ENCODE data around the gene SLC6A6. TPM values are rescaled to one million over a fixed set of nuclear protein-coding genes. Genes with fewer than 3 reads are reported as not detected.

SLC6A6 gene
- total RNA-seq, 4 donors from 2014 or later: 4.4 to 10.5 (median 7.7) TPM

DNA sequence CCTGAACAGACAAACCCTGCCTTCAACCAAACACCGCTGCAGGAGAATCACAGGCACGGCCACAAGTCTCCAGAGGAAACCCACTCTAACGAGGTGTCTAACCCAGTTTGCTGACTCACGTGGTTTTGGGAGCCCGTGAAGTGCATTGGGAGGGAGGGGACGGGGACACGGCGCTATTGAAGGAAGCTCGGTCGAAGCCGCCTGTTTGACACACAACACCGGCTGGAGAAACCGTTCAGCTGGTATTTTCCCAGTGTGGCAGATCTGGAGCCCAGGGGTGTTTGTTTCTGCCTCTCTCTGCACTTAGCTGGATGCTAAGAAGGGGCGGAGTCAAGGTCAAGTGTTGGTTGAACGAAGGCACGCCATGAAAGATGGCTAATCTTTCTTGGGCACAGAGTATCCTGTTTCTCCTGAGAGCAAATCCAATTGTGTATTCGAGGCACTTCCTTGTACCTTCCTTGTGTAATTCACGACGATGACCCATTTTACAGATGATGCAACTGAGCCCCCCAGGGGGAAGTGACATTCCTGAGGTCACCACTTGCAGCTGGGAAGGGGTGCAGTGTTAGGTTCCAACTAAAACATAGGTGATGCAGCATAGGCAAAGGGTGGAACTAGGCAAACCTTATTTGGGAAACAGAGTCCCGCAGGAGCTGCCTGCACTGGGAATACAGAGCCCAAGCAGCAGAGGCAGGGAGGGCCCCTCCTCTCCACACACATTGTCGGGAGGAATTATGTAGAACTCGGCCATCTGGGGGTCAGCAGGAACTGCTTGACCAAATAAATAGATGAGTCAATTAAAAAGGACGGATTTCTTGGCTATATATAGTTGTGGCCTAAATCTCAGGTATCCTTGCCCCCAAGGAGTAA, 22.5 kb downstream of the SLC6A6 start:
- intact Hi-C loops (cut with DNase I; ENCODE audit: low total_unique reads): no loop called here
- Histone ChIP-seq H3K4me1 (peaks cover 0 to 34% (median 0%) of the 10 kb centered on the region in 4 donors), H3K9me3 (no peaks in the 10 kb centered on the region), H3K36me3 (no peaks in the 10 kb centered on the region), H3K27me3 (no peaks in the 10 kb centered on the region), H3K4me3 (no peak overlapping the region), H3K27ac (no peak overlapping the region)
- peak; percentile 45 for DNase-seq
- 84% methylated on average over 23 of the region's 23 CpGs; no CpG with 5 or more reads in 1 of the 2 donors for WGBS, 2 donors (ENCODE audit: low coverage in 1 of 2)
- in situ Hi-C loops (cut with MboI; ENCODE audit: low pct_ligation_motif_present in 1 of 4, low pct_unique_long_range_greater_than_20kb in 1 of 4, low sequenced_read_pairs in 3 of 4): no loop called here
- TF ChIP-seq POLR2A (IDR thresholded peaks at IDR 0.05): no peak
- no peak for TF ChIP-seq POLR2AphosphoS5 (IDR thresholded peaks at IDR 0.05)
- TF ChIP-seq EP300 (IDR thresholded peaks at IDR 0.05; ENCODE audit: low read depth): no peak
- TF ChIP-seq, protein P1, sequence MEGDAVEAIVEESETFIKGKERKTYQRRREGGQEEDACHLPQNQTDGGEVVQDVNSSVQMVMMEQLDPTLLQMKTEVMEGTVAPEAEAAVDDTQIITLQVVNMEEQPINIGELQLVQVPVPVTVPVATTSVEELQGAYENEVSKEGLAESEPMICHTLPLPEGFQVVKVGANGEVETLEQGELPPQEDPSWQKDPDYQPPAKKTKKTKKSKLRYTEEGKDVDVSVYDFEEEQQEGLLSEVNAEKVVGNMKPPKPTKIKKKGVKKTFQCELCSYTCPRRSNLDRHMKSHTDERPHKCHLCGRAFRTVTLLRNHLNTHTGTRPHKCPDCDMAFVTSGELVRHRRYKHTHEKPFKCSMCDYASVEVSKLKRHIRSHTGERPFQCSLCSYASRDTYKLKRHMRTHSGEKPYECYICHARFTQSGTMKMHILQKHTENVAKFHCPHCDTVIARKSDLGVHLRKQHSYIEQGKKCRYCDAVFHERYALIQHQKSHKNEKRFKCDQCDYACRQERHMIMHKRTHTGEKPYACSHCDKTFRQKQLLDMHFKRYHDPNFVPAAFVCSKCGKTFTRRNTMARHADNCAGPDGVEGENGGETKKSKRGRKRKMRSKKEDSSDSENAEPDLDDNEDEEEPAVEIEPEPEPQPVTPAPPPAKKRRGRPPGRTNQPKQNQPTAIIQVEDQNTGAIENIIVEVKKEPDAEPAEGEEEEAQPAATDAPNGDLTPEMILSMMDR (IDR thresholded peaks at IDR 0.05): no peak

DNA sequence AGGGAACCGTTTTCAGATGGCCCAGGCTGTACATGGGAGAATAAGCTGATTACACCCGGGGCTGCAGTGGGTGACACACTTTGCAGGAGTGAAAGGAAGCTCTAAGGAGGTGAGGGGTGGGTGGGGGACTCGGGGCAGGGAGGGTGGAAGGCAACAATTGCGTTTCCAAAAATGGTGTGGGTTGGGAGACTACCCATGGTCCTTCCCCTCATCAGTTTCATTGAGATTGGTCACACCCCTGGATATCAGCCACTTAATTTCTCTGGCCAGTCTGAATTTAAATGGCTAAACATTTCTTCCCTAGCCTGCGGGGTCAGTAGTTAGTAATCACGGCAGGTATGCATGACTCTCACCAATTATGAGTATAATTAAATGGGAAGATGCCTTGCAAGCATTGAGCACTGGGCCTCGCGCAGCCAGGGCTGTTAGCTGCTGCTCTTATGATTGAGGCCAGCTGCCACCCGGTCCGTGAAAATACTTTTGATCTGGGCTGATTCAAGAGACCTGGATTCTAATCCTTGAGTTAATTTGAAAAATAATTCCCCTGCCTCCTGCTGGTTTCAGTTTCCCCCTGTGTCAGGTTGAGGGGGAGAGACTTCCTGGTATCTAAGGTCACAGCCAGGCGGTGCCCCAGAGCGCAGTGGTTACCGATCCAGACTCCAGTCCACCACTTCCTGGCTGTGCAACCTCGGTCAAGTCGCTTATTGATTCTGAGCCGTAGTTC, 23.3 kb downstream of the SLC6A6 start:
- Histone ChIP-seq H3K4me1 (peaks cover 0 to 36% (median 0%) of the 10 kb centered on the region in 4 donors), H3K27ac (peak overlapping the region in 3 of 4 donors; percentile 3 to 23 (median 7)), H3K36me3 (no peaks in the 10 kb centered on the region), H3K27me3 (no peaks in the 10 kb centered on the region), H3K9me3 (no peaks in the 10 kb centered on the region), H3K4me3 (no peak overlapping the region)
- no peak for TF ChIP-seq POLR2AphosphoS5 (IDR thresholded peaks at IDR 0.05)
- TF ChIP-seq, protein P1 (IDR thresholded peaks at IDR 0.05): peak in 1 of 5 experiments; percentile 11
- in situ Hi-C loops (cut with MboI; ENCODE audit: low pct_ligation_motif_present in 1 of 4, low pct_unique_long_range_greater_than_20kb in 1 of 4, low sequenced_read_pairs in 3 of 4) (no loop called here), intact Hi-C loops (cut with DNase I; ENCODE audit: low total_unique reads) (no loop called here)
- 55 to 58% methylated on average over 2 to 16 of the region's 16 CpGs for WGBS, 2 donors (ENCODE audit: low coverage in 1 of 2)
- DNase-seq: peak; percentile 60

DNA sequence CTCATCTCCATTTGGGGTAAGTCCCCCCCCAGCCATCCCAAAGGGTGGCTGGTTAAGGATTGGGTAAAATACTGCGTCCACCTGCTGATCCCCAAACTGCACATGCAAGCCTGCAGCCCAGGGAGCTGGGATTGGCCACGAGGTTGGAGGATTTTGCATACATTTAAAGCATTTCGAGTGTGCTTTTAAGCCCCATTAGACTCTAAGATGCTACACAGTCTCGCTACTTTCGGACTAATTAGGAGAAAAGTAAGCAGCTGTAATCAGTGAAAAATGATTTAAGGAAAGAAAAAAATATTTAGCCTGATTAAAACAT, 23.9 kb downstream of the SLC6A6 start:
- no peaks in the 10 kb centered on the region for H3K36me3 ChIP-seq
- WGBS, 2 donors (ENCODE audit: low coverage in 1 of 2): 77 to 94% methylated on average over 3 to 5 of the region's 5 CpGs
- peaks cover 0 to 41% (median 2%) of the 10 kb centered on the region in 4 donors for H3K4me1 ChIP-seq
- no peaks in the 10 kb centered on the region for H3K27me3 ChIP-seq
- H3K4me3 ChIP-seq: no peak overlapping the region
- intact Hi-C loops (cut with DNase I; ENCODE audit: low total_unique reads) (no loop called here), in situ Hi-C loops (cut with MboI; ENCODE audit: low pct_ligation_motif_present in 1 of 4, low pct_unique_long_range_greater_than_20kb in 1 of 4, low sequenced_read_pairs in 3 of 4) (no loop called here)
- DNase-seq: no peak
- TF ChIP-seq POLR2A (IDR thresholded peaks at IDR 0.05) (no peak), POLR2AphosphoS5 (IDR thresholded peaks at IDR 0.05) (no peak), EP300 (IDR thresholded peaks at IDR 0.05; ENCODE audit: low read depth) (no peak)
- TF ChIP-seq, protein P1 (IDR thresholded peaks at IDR 0.05): no peak
- H3K9me3 ChIP-seq: no peaks in the 10 kb centered on the region
- H3K27ac ChIP-seq: no peak overlapping the region
